Esophagus squamous epithelium (tissue), 5 donors: ENCODE results near the gene RGS8. TPM values are rescaled to one million over a fixed set of nuclear protein-coding genes. Genes with fewer than 3 reads are reported as not detected.

Source experiments
- DNase-seq: peaks from one replicate; lab custom pipeline; 2025; lab: John Stamatoyannopoulos, UW
- H3K27ac ChIP-seq, 4 donors: fragments of 200-600 bp; sonication (generic); one replicate each; pipeline ENCODE4 v1.5.1; 2016 to 2019; ENCODE audit warnings: mild to moderate bottlenecking in 1 of 4
- H3K27me3 ChIP-seq, 4 donors: fragments of 200-600 bp; sonication (generic); 1 replicate in 3 of 4; 2 replicates in 1 of 4; pipeline versions ENCODE4 v1.5.1 to v1.6.0; 2017 to 2021; ENCODE audit warnings: antibody characterized with exemption in 1 of 4
- H3K36me3 ChIP-seq, 3 donors: fragments of 200-600 bp; sonication (generic); one replicate each; pipeline ENCODE4 v1.5.1; 2016 to 2019
- H3K4me1 ChIP-seq, 3 donors: fragments of 200-600 bp; sonication (generic); one replicate each; pipeline ENCODE4 v1.5.1; 2017 to 2019
- H3K4me3 ChIP-seq, 4 donors: fragments of 200-600 bp; sonication (generic); 1 replicate in 3 of 4; 2 replicates in 1 of 4; pipeline ENCODE4 v1.5.1; 2016 to 2019; ENCODE audit warnings: mild to moderate bottlenecking in 2 of 4, moderate library complexity in 1 of 4
- H3K9me3 ChIP-seq, 3 donors: fragments of 200-600 bp; sonication (generic); one replicate each; pipeline ENCODE4 v1.5.1; 2016 to 2019
- POLR2A ChIP-seq, 4 donors: fragments of 450-650 bp; IDR thresholded peaks; one replicate each; pipeline ENCODE4 v1.6.1; 2017; ENCODE audit warnings: antibody characterized with exemption in 4 of 4, mild to moderate bottlenecking in 4 of 4, moderate library complexity in 3 of 4
- WGBS, 2 donors: methylation state at CpG; one replicate each; pipeline ENCODE4 v1.1.5; 2018; 5-methylcytosine and 5-hydroxymethylcytosine counted together
- intact Hi-C: fragments of 100-400 bp; cut with DNase I; formaldehyde crosslinking; loops from one replicate; pipeline ENCODE4 v1.15.0; 2022
- total RNA-seq, 4 donors: library from RNA; depleted of rRNA; stranded (reverse); fragments of >200 nt; gene quantifications; one replicate each; pipeline ENCODE4 v1.1.0, GENCODE V29; 2016
- TF ChIP-seq, protein P1 (sequence below), 6 experiments: fragments of 450-650 bp in 4 of 6; fragments of 200-600 bp in 2 of 6; sonication (generic) in 2 of 6; IDR thresholded peaks; one replicate each; pipeline ENCODE4 v1.5.1; 2016 to 2019; ENCODE audit warnings: antibody characterized with exemption in 6 of 6, mild to moderate bottlenecking in 4 of 6, moderate library complexity in 4 of 6
- donor health status: DM: yes; HTN: yes; CAD: no.

RGS8 gene
- total RNA-seq, 4 donors from 2014 or later: not detected

- TF ChIP-seq, protein P1, sequence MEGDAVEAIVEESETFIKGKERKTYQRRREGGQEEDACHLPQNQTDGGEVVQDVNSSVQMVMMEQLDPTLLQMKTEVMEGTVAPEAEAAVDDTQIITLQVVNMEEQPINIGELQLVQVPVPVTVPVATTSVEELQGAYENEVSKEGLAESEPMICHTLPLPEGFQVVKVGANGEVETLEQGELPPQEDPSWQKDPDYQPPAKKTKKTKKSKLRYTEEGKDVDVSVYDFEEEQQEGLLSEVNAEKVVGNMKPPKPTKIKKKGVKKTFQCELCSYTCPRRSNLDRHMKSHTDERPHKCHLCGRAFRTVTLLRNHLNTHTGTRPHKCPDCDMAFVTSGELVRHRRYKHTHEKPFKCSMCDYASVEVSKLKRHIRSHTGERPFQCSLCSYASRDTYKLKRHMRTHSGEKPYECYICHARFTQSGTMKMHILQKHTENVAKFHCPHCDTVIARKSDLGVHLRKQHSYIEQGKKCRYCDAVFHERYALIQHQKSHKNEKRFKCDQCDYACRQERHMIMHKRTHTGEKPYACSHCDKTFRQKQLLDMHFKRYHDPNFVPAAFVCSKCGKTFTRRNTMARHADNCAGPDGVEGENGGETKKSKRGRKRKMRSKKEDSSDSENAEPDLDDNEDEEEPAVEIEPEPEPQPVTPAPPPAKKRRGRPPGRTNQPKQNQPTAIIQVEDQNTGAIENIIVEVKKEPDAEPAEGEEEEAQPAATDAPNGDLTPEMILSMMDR (IDR thresholded peaks at IDR 0.05): no peak
- no peak for TF ChIP-seq POLR2A (IDR thresholded peaks at IDR 0.05)
- intact Hi-C loops: no loop called here
- Histone ChIP-seq H3K27ac (no peak overlapping the region), H3K9me3 (no peaks in the 10 kb centered on the region), H3K4me1 (no peaks in the 10 kb centered on the region), H3K36me3 (no peaks in the 10 kb centered on the region), H3K27me3 (no peaks in the 10 kb centered on the region), H3K4me3 (no peak overlapping the region)
- 74 to 75% methylated on average over 6 of the region's 6 CpGs for WGBS, 2 donors
- DNase-seq: no peak
Measured at GRCh38 chr1:182650678-182651338, 33.6 kb downstream of the RGS8 start.

DNA sequence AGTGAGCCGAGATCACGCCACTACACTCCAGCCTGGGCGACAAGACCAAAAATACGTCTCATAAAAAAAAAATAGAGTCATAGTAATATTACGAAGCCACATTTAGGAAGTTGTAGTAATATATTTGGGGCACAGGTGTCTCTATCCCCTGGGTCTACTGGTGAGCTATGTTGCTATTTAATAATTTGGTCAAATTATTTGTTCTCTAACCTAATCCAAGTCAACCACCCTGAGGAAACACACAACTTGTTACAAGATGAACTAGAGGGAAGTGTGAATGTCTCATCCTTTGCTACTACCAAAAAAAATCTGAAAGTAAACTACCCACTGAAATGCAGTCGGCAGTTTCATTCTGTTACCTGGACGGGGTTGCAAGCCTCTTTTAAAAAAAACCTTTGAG, 35.3 kb downstream of the RGS8 start:
- no peak for DNase-seq
- WGBS, 2 donors: 89 to 93% methylated on average over 7 of the region's 7 CpGs
- no peak overlapping the region for H3K4me3 ChIP-seq
- H3K27ac ChIP-seq: no peak overlapping the region
- no peaks in the 10 kb centered on the region for H3K36me3 ChIP-seq
- H3K4me1 ChIP-seq: peaks cover 0 to 3% (median 0%) of the 10 kb centered on the region in 3 donors
- no peaks in the 10 kb centered on the region for H3K9me3 ChIP-seq
- TF ChIP-seq, protein P1 (IDR thresholded peaks at IDR 0.05): no peak
- no peak for TF ChIP-seq POLR2A (IDR thresholded peaks at IDR 0.05)
- intact Hi-C loops: no loop called here
- H3K27me3 ChIP-seq: no peaks in the 10 kb centered on the region

- Histone ChIP-seq H3K27me3 (no peaks in the 10 kb centered on the region), H3K9me3 (no peaks in the 10 kb centered on the region), H3K36me3 (no peaks in the 10 kb centered on the region), H3K4me3 (no peak overlapping the region), H3K27ac (no peak overlapping the region), H3K4me1 (peaks cover 0 to 9% (median 0%) of the 10 kb centered on the region in 3 donors)
- no peak for DNase-seq
- TF ChIP-seq, protein P1 (IDR thresholded peaks at IDR 0.05): no peak
- no peak for TF ChIP-seq POLR2A (IDR thresholded peaks at IDR 0.05)
- 25 to 60% methylated on average over 1 to 2 of the region's 2 CpGs for WGBS, 2 donors
- intact Hi-C loops: no loop called here
Measured at GRCh38 chr1:182646739-182647138, 37.6 kb downstream of the RGS8 start.

GRCh38 chr1:182644886-182645285, 39.5 kb downstream of the RGS8 start:
- no peak for DNase-seq
- no peak overlapping the region for H3K27ac ChIP-seq
- H3K4me3 ChIP-seq: no peak overlapping the region
- 58 to 81% methylated on average over 3 to 4 of the region's 4 CpGs for WGBS, 2 donors
- TF ChIP-seq, protein P1 (IDR thresholded peaks at IDR 0.05): no peak
- TF ChIP-seq POLR2A (IDR thresholded peaks at IDR 0.05): no peak
- intact Hi-C loops: no loop called here
- no peaks in the 10 kb centered on the region for H3K27me3 ChIP-seq
- no peaks in the 10 kb centered on the region for H3K9me3 ChIP-seq
- H3K36me3 ChIP-seq: no peaks in the 10 kb centered on the region
- peaks cover 0 to 9% (median 0%) of the 10 kb centered on the region in 3 donors for H3K4me1 ChIP-seq

GRCh38 chr1:182643699-182644098, 40.7 kb downstream of the RGS8 start:
- peaks cover 0 to 9% (median 0%) of the 10 kb centered on the region in 3 donors for H3K4me1 ChIP-seq
- intact Hi-C loops: no loop called here
- TF ChIP-seq, protein P1 (IDR thresholded peaks at IDR 0.05): no peak
- TF ChIP-seq POLR2A (IDR thresholded peaks at IDR 0.05): no peak
- no peak overlapping the region for H3K4me3 ChIP-seq
- no peaks in the 10 kb centered on the region for H3K36me3 ChIP-seq
- no peak for DNase-seq
- no peaks in the 10 kb centered on the region for H3K9me3 ChIP-seq
- 58 to 67% methylated on average over 2 of the region's 3 CpGs for WGBS, 2 donors
- H3K27me3 ChIP-seq: no peaks in the 10 kb centered on the region
- no peak overlapping the region for H3K27ac ChIP-seq
